PFSK-1 (cell line): ENCODE data around the gene LIMS2.

Experiments used
- FOXP2 ChIP-seq: optimal IDR thresholded peaks from 2 replicates; pipeline ENCODE3; 2011; ENCODE audit warnings: borderline replicate concordance, control low read depth, inconsistent platforms; ENCODE audit not compliant: insufficient read depth; ENCODE audit errors: extremely low read length, extremely low read depth
- POLR2AphosphoS5 ChIP-seq: IDR thresholded peaks from 2 replicates; pipeline ENCODE4 v1.6.1; 2012; ENCODE audit warnings: low read depth, mild to moderate bottlenecking, control low read depth, low read length, moderate library complexity
- REST ChIP-seq, 2 experiments: IDR thresholded peaks; 2 replicates each; pipeline versions ENCODE4 v1.6.1 to v1.8.0; 2011 to 2012; ENCODE audit warnings: low read depth in 2 of 2, low read length in 2 of 2, control low read depth in 1 of 2, inconsistent platforms in 1 of 2, mild to moderate bottlenecking in 1 of 2, moderate library complexity in 1 of 2; ENCODE audit not compliant: insufficient read depth in 1 of 2
- TAF1 ChIP-seq: IDR thresholded peaks from 2 replicates; pipeline ENCODE4 v1.6.1; 2012; ENCODE audit warnings: low read length, control low read depth, borderline replicate concordance; ENCODE audit not compliant: insufficient read depth

- TF ChIP-seq TAF1 (no peak), REST (IDR thresholded peaks at IDR 0.05; ENCODE audit: insufficient read depth in 1 of 2, low read depth in 2 of 2, low read length in 2 of 2) (no peak), POLR2AphosphoS5 (no peak), FOXP2 (no peak)
Measured at GRCh38 chr2:127706215-127706990, 31.1 kb upstream of the LIMS2 start.
